Left kidney (tissue), 1 donor: ENCODE measurements around the gene NGLY1. TPM values are rescaled to one million over a fixed set of nuclear protein-coding genes. Genes with fewer than 3 reads are reported as not detected.

Source experiments
- polyA plus RNA-seq: library from polyadenylated mRNA; unstranded; fragments of 120-200 nt; gene quantifications from one replicate; pipeline ENCODE4 v1.2.1, GENCODE V29; 2013; ENCODE audit not compliant: insufficient read length

Gene NGLY1
- polyA plus RNA-seq, 1 donor: 46.6 TPM

Other genes starting within 250 kb of the NGLY1 start
- 353 TPM for gene TOP2B, start 118.5 kb downstream of the NGLY1 start, polyA plus RNA-seq
- 24.2 TPM for gene OXSM, start 6.6 kb upstream of the NGLY1 start, polyA plus RNA-seq